ENCODE measurements around the gene CSF3R. TPM values are rescaled to one million over a fixed set of nuclear protein-coding genes. Genes with fewer than 3 reads are reported as not detected.

The CSF3R gene
- total and polyA plus RNA-seq, 2 donors (not counting 3 experiments of a cell fraction or from before 2014, with no cell fraction given), result not detected

DNA sequence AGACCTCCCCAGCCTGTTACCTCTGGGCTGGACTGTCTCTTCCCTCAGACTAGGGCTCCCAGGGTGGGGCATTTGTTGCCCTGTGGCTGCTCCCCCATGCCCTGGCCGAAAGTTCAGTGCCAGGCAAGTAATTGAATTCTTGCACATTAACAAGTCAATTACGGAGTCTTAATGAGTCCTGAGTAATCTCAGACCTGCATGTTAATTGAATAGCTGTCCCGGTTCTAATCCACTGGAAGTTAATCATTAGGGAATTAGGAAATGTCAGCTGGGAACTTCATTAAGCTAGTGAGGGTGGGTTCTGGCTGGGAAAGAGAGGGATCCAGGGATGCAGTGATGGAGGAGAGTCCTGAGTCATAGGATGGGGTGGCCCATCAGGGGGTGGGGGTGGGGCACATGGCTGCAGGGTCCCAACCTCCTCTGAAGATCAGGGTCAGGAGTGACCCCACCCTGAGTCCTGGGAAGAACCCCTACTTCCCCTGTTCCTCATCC lies 47.1 kb upstream of the CSF3R start:
- Histone ChIP-seq H4K20me1 (replicated peaks; ENCODE audit: control insufficient read depth, extremely low read depth, insufficient read depth, low read length) (no peaks in the 10 kb centered on the region), H3K27me3 (ENCODE audit: control insufficient read depth in 2 of 2, insufficient read depth in 2 of 2, low read length in 2 of 2) (peaks cover 0 to 2% of the 10 kb centered on the region in 2 experiments), H2AFZ (ENCODE audit: low read depth, low read length) (no peak overlapping the region), H3K4me2 (ENCODE audit: insufficient read depth, low read length) (no peak overlapping the region), H3K9me1 (replicated peaks; ENCODE audit: control insufficient read depth, extremely low read depth, insufficient read depth, low read length) (no peaks in the 10 kb centered on the region), H3K27ac (ENCODE audit: insufficient read depth, low read depth, low read length) (no peak overlapping the region), H3K9me3 (replicated peaks; ENCODE audit: control insufficient read depth, insufficient read depth, low read length) (no peaks in the 10 kb centered on the region), H3K79me2 (ENCODE audit: control insufficient read depth, insufficient read depth, low read length) (no peaks in the 10 kb centered on the region), H3K36me3 (ENCODE audit: control insufficient read depth in 2 of 2, extremely low read depth in 1 of 2, insufficient read depth in 2 of 2, low read length in 2 of 2) (no peaks in the 10 kb centered on the region), H3K4me3 (replicated peaks in 1 of 3; ENCODE audit: insufficient read depth in 1 of 3, low read depth in 1 of 3, low read length in 3 of 3) (no peak overlapping the region), H3K4me1 (ENCODE audit: control insufficient read depth, extremely low read depth, insufficient read depth, low read length) (no peaks in the 10 kb centered on the region), H3K9ac (replicated peaks; ENCODE audit: extremely low read depth, insufficient read depth, low read length) (no peak overlapping the region)
- FAIRE-seq, result no peak
- POLR2A ChIA-PET, result no interaction called here
- dilution Hi-C loops (cut with MboI; ENCODE audit: extremely low pct_ligation_motif_present, low sequenced_read_pairs) (no loop called here), intact Hi-C loops (cut with micrococcal nuclease) (no loop called here)
- no TSS peak for BruUV-seq (replicated peaks)
- no peak for DNase-seq (ENCODE audit: low read depth, low spot score)
- CTCF ChIA-PET, result interaction anchor here (2.7 kb wide), 1 partner anchor 14 kb away, joined by 12 read pairs; no protein-coding TSS in a partner anchor
- TF ChIP-seq FOS (IDR thresholded peaks at IDR 0.05; ENCODE audit: borderline replicate concordance, insufficient read depth, low read length) (no peak), CTCF (IDR thresholded peaks at IDR 0.05; ENCODE audit: extremely low read depth in 1 of 2, insufficient read depth in 1 of 2, low read depth in 1 of 2, low read length in 2 of 2) (no peak), POLR2A (IDR thresholded peaks at IDR 0.05; ENCODE audit: low read depth, low read length) (no peak), GATA2 (IDR thresholded peaks at IDR 0.05; ENCODE audit: insufficient read depth, insufficient read length, low read depth, low read length) (no peak), MAX (IDR thresholded peaks at IDR 0.05; ENCODE audit: insufficient read depth, insufficient read length) (no peak), EZH2 (IDR thresholded peaks at IDR 0.05; ENCODE audit: borderline replicate concordance, low read depth, low read length, severe bottlenecking) (no peak), MYC (IDR thresholded peaks at IDR 0.05; ENCODE audit: low read depth, low read length) (no peak), JUN (IDR thresholded peaks at IDR 0.05; ENCODE audit: borderline replicate concordance, insufficient read depth, insufficient read length, low read depth) (no peak), POLR2AphosphoS5 (IDR thresholded peaks at IDR 0.05; ENCODE audit: insufficient read depth, low read depth, low read length) (no peak)

Measured in endothelial cell of umbilical vein (primary cell).